CD4-positive, alpha-beta T cell (primary cell): ENCODE results near the gene ARMH4. TPM values are rescaled to one million over a fixed set of nuclear protein-coding genes. Genes with fewer than 3 reads are reported as not detected.

Source experiments
- ATAC-seq: fragments of 200-7000 bp; cut with Tn5 transposase; one replicate; pipeline ENCODE4 v1.10.0; 2022; ENCODE audit warnings: mild to moderate bottlenecking; ENCODE audit not compliant: poor library complexity
- CTCF ChIA-PET: fragments of 350-600 bp; sonication (Branson Sonifier 250); formaldehyde crosslinking; loops from one replicate; lab custom pipeline; 2021; ENCODE audit warnings: antibody characterized with exemption, inconsistent platforms; lab: Charles Lee
- POLR2A ChIA-PET: fragments of 350-600 bp; sonication (Branson Sonifier 250); formaldehyde crosslinking; loops from one replicate; lab custom pipeline; 2021; ENCODE audit warnings: antibody characterized with exemption, inconsistent platforms; lab: Charles Lee
- DNase-seq, 14 experiments: peaks; one replicate each; pipeline ENCODE4 v3.0.0-alpha.2; 2013 to 2020; ENCODE audit warnings: mixed read lengths in 2 of 14
- H3K27ac ChIP-seq, 2 donors: one replicate each; pipeline versions ENCODE4 v1.5.1 to v1.7.0; 2013; ENCODE audit warnings: low read length in 2 of 2, low read depth in 1 of 2, mild to moderate bottlenecking in 1 of 2
- H3K27me3 ChIP-seq, 2 experiments: 1 replicate in 1 of 2; 2 replicates in 1 of 2; pipeline versions ENCODE4 v1.6.1 to v1.7.0; 2013; ENCODE audit warnings: low read length in 2 of 2, control low read depth in 1 of 2, mild to moderate bottlenecking in 1 of 2, moderate library complexity in 1 of 2; ENCODE audit not compliant: insufficient read depth in 2 of 2, control insufficient read depth in 1 of 2
- H3K36me3 ChIP-seq: one replicate; pipeline ENCODE4 v1.6.1; 2013; ENCODE audit warnings: low read length, control low read depth; ENCODE audit not compliant: insufficient read depth
- H3K4me1 ChIP-seq: one replicate; pipeline ENCODE4 v1.6.1; 2013; ENCODE audit warnings: low read length, control low read depth; ENCODE audit not compliant: insufficient read depth
- H3K4me3 ChIP-seq: one replicate; pipeline ENCODE4 v1.5.1; 2013; ENCODE audit warnings: mild to moderate bottlenecking, low read length, moderate library complexity
- H3K9me3 ChIP-seq, 2 experiments: 1 replicate in 1 of 2; 2 replicates in 1 of 2; pipeline versions ENCODE4 v1.6.1 to v1.7.0; 2013; ENCODE audit warnings: low read length in 2 of 2, mild to moderate bottlenecking in 2 of 2, control low read depth in 1 of 2, moderate library complexity in 1 of 2; ENCODE audit not compliant: control insufficient read depth in 1 of 2, insufficient read depth in 1 of 2
- H3K27ac Mint-ChIP-seq: one replicate; pipeline ENCODE4 v1.8.0; 2020; ENCODE audit warnings: mixed read lengths
- H3K27me3 Mint-ChIP-seq: one replicate; pipeline ENCODE4 v1.8.0; 2021; ENCODE audit warnings: mixed read lengths
- H3K36me3 Mint-ChIP-seq: one replicate; pipeline ENCODE4 v1.8.0; 2021; ENCODE audit warnings: low read depth, mixed read lengths
- H3K4me1 Mint-ChIP-seq: one replicate; pipeline ENCODE4 v1.8.0; 2021; ENCODE audit warnings: low read depth, mixed read lengths
- H3K4me3 Mint-ChIP-seq: one replicate; pipeline ENCODE4 v1.8.0; 2020; ENCODE audit warnings: mild to moderate bottlenecking, mixed read lengths
- H3K9me3 Mint-ChIP-seq: one replicate; pipeline ENCODE4 v1.8.0; 2020; ENCODE audit warnings: mixed read lengths
- CTCF ChIP-seq: fragments of 200-600 bp; IDR thresholded peaks from one replicate; pipeline ENCODE4 v1.8.0; 2022; ENCODE audit warnings: antibody characterized with exemption, mild to moderate bottlenecking
- intact Hi-C, 2 experiments: fragments of 100-400 bp; cut with DNase I in 1 of 2; cut with micrococcal nuclease in 1 of 2; formaldehyde crosslinking; loops; one replicate each; pipeline versions ENCODE4 v1.15.1 to v1.9.0; 2023 to 2025; cut with DNase I, micrococcal nuclease
- total RNA-seq, 174 experiments: library from RNA in 2 of 174; stranded (reverse) in 2 of 174; gene quantifications; one replicate each; pipeline ENCODE4 v1.2.3 and lab custom pipeline; 2021 to 2026

ARMH4 gene
- total RNA-seq, 2 experiments from 2014 or later: not detected

GRCh38 chr14:58108717-58109116, 43.3 kb downstream of the ARMH4 start:
- H3K4me3 Mint-ChIP-seq: no peak overlapping the region
- ATAC-seq (no peak), DNase-seq (no peak)
- H3K4me3 ChIP-seq: no peak overlapping the region
- H3K9me3 ChIP-seq: no peaks in the 10 kb centered on the region
- H3K36me3 Mint-ChIP-seq: no peaks in the 10 kb centered on the region
- H3K9me3 Mint-ChIP-seq: no peaks in the 10 kb centered on the region
- intact Hi-C loops: loop anchor here (1.0 to 2.0 kb wide), 5 partner anchors 58 to 292 kb away; no protein-coding TSS in a partner anchor
- CTCF ChIA-PET: interaction anchor here (0.6 kb wide), 1 partner anchor 293 kb away, joined by 3 read pairs; no protein-coding TSS in a partner anchor
- POLR2A ChIA-PET: no interaction called here
- TF ChIP-seq CTCF: no peak
- no peaks in the 10 kb centered on the region for H3K36me3 ChIP-seq
- H3K4me1 Mint-ChIP-seq: no peaks in the 10 kb centered on the region
- no peaks in the 10 kb centered on the region for H3K4me1 ChIP-seq
- no peak overlapping the region for H3K27ac Mint-ChIP-seq
- H3K27me3 Mint-ChIP-seq: peaks cover 18% of the 10 kb centered on the region
- H3K27ac ChIP-seq: no peak overlapping the region
- no peaks in the 10 kb centered on the region for H3K27me3 ChIP-seq

- peak; percentile 70 for TF ChIP-seq CTCF
- DNase-seq: peak in 10 of 14 experiments; percentile 2 to 69 (median 16)
- Mint-ChIP-seq H3K27me3 (peaks cover 20% of the 10 kb centered on the region), H3K4me1 (no peaks in the 10 kb centered on the region), H3K36me3 (no peaks in the 10 kb centered on the region), H3K4me3 (no peak overlapping the region), H3K27ac (no peak overlapping the region), H3K9me3 (no peaks in the 10 kb centered on the region)
- intact Hi-C loops: loop anchor here (1.0 to 2.0 kb wide), 5 partner anchors 58 to 293 kb away; no protein-coding TSS in a partner anchor
- Histone ChIP-seq H3K36me3 (no peaks in the 10 kb centered on the region), H3K4me1 (no peaks in the 10 kb centered on the region), H3K27ac (no peak overlapping the region), H3K4me3 (no peak overlapping the region), H3K27me3 (no peaks in the 10 kb centered on the region), H3K9me3 (no peaks in the 10 kb centered on the region)
- ChIA-PET POLR2A (no interaction called here), CTCF (interaction anchor here (0.6 kb wide), 1 partner anchor 293 kb away, joined by 3 read pairs; no protein-coding TSS in a partner anchor)
- ATAC-seq: no peak
Observed at GRCh38 chr14:58107947-58108552, 44.0 kb downstream of the ARMH4 start.

GRCh38 chr14:58107041-58107440, 45.0 kb downstream of the ARMH4 start:
- intact Hi-C loops: no loop called here
- Mint-ChIP-seq H3K27me3 (peaks cover 20% of the 10 kb centered on the region), H3K4me3 (no peak overlapping the region), H3K36me3 (no peaks in the 10 kb centered on the region), H3K4me1 (no peaks in the 10 kb centered on the region), H3K9me3 (no peaks in the 10 kb centered on the region), H3K27ac (no peak overlapping the region)
- Histone ChIP-seq H3K4me3 (no peak overlapping the region), H3K36me3 (no peaks in the 10 kb centered on the region), H3K27ac (no peak overlapping the region), H3K9me3 (no peaks in the 10 kb centered on the region), H3K4me1 (no peaks in the 10 kb centered on the region), H3K27me3 (no peaks in the 10 kb centered on the region)
- CTCF ChIA-PET: no interaction called here
- no peak for TF ChIP-seq CTCF
- ATAC-seq: no peak
- no peak for DNase-seq
- POLR2A ChIA-PET: no interaction called here
